Panc1 (cell line): ENCODE results near the gene SLC29A2. TPM values are rescaled to one million over a fixed set of nuclear protein-coding genes. Genes with fewer than 3 reads are reported as not detected.

ENCODE experiments used
- ATAC-seq: fragments of 200-7000 bp; cut with Tn5 transposase; 2 replicates; pipeline ENCODE4 v1.9.1; 2020; ENCODE audit warnings: mild to moderate bottlenecking, moderate library complexity
- BruUV-seq: library from RNA; stranded (reverse); fragments of 400-500 nt; replicated peaks from 2 replicates; lab custom pipeline; 2021; lab: Mats Ljungman, UMichigan
- CTCF ChIA-PET: fragments of 300-600 bp; sonication (Branson Sonifier 250); formaldehyde crosslinking; loops from one replicate; lab custom pipeline; 2022; ENCODE audit warnings: antibody characterized with exemption; lab: Charles Lee
- POLR2A ChIA-PET: fragments of 300-600 bp; sonication (Branson Sonifier 250); formaldehyde crosslinking; loops from one replicate; lab custom pipeline; 2022; ENCODE audit warnings: antibody characterized with exemption; lab: Charles Lee
- DNase-seq: peaks from one replicate; pipeline ENCODE4 v3.0.0-alpha.2; 2010; ENCODE audit warnings: low read depth, low spot score
- H3K27ac ChIP-seq: 2 replicates; pipeline ENCODE4 v1.5.1; 2011; ENCODE audit warnings: mild to moderate bottlenecking, low read length, inconsistent platforms
- H3K27me3 ChIP-seq: fragments of 200-500 bp; sonication (Bioruptor generic); 2 replicates; pipeline ENCODE4 v1.6.0; 2014; ENCODE audit warnings: low read length, inconsistent platforms; ENCODE audit not compliant: control insufficient read depth, insufficient read depth
- H3K36me3 ChIP-seq: fragments of 200-500 bp; sonication (Bioruptor generic); 2 replicates; pipeline ENCODE4 v1.5.1; 2014; ENCODE audit warnings: inconsistent platforms, mild to moderate bottlenecking, low read length, moderate library complexity; ENCODE audit not compliant: control insufficient read depth, insufficient read depth
- H3K4me1 ChIP-seq: 2 replicates; pipeline ENCODE4 v1.5.1; 2011; ENCODE audit warnings: inconsistent platforms, mild to moderate bottlenecking, low read length, moderate library complexity; ENCODE audit not compliant: control insufficient read depth, insufficient read depth
- H3K4me3 ChIP-seq, 2 experiments: 2 replicates each; pipeline ENCODE4 v1.5.1; 2011 to 2012; ENCODE audit warnings: low read depth in 2 of 2, low read length in 2 of 2, mild to moderate bottlenecking in 2 of 2, inconsistent platforms in 1 of 2, moderate library complexity in 1 of 2
- H3K9me3 ChIP-seq: fragments of 200-500 bp; sonication (Bioruptor generic); 2 replicates; pipeline ENCODE4 v1.5.1; 2014; ENCODE audit warnings: low read depth, mild to moderate bottlenecking, inconsistent platforms, low read length, moderate library complexity; ENCODE audit not compliant: control insufficient read depth, insufficient read depth
- CTCF ChIP-seq: fragments of 450-650 bp; IDR thresholded peaks from 2 replicates; pipeline ENCODE4 v1.5.1; 2017; ENCODE audit warnings: mild to moderate bottlenecking
- POLR2AphosphoS5 ChIP-seq: IDR thresholded peaks from 2 replicates; pipeline ENCODE4 v1.6.1; 2012; ENCODE audit warnings: mild to moderate bottlenecking, low read depth, low read length, moderate library complexity
- REST ChIP-seq, 2 experiments: IDR thresholded peaks; 2 replicates each; pipeline ENCODE4 v1.6.1; 2011 to 2012; ENCODE audit warnings: low read depth in 2 of 2, control low read depth in 1 of 2, low read length in 1 of 2, mild to moderate bottlenecking in 1 of 2, moderate library complexity in 1 of 2; ENCODE audit not compliant: insufficient read depth in 1 of 2
- SIN3A ChIP-seq: IDR thresholded peaks from 2 replicates; pipeline ENCODE4 v1.6.1; 2012; ENCODE audit warnings: low read depth, mild to moderate bottlenecking, low read length, moderate library complexity, borderline replicate concordance; ENCODE audit not compliant: insufficient read depth
- TCF7L2 ChIP-seq: IDR thresholded peaks from 2 replicates; pipeline ENCODE4 v1.6.1; 2011; ENCODE audit warnings: mild to moderate bottlenecking, low read depth, low read length, inconsistent platforms
- in situ Hi-C: cut with HindIII; loops from 2 replicates; pipeline ENCODE4 v1.10.0; 2016; ENCODE audit warnings: low sequenced_read_pairs, low pct_unique_long_range_greater_than_20kb
- intact Hi-C: fragments of 100-400 bp; cut with micrococcal nuclease; formaldehyde crosslinking; loops from one replicate; pipeline ENCODE4 v1.10.0; 2022; ENCODE audit not compliant: unreplicated experiment
- total RNA-seq: library from RNA; stranded (reverse); gene quantifications from one replicate; pipeline ENCODE4 v1.2.1, GENCODE V29; 2021; ENCODE audit not compliant: unreplicated experiment

Gene SLC29A2
- total RNA-seq, 1 experiment from 2014 or later: 28.3 TPM

DNA sequence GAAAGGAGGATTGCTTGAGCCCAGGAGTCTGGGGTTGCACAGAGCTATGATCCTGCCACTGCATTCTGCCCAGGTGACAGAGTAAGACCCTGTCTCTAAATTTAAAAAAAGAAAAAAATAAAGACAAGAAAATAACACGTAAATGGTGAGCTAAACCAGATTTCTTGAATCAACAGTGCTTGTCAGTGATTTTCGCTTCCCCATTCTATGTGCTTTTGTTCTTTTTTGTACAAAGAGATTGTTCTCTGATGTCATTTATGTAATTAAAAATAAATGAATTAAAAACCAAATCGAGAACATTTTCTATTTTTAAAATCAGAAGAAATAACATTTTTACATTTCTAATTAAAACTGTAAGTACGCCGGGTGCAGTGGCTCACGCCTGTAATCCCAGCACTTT is 19.8 kb upstream of the SLC29A2 start:
- Histone ChIP-seq H3K27ac (no peak overlapping the region), H3K4me3 (no peak overlapping the region), H3K27me3 (no peaks in the 10 kb centered on the region), H3K9me3 (no peaks in the 10 kb centered on the region), H3K36me3 (no peaks in the 10 kb centered on the region), H3K4me1 (0 out of 2 replicates have a peak, but pooled peaks cover 2% of the 10 kb centered on the region)
- in situ Hi-C loops: no loop called here
- intact Hi-C loops: no loop called here
- no peak for TF ChIP-seq SIN3A
- TF ChIP-seq CTCF: no peak
- no peak for TF ChIP-seq TCF7L2
- no peak for TF ChIP-seq REST (IDR thresholded peaks at IDR 0.05; ENCODE audit: insufficient read depth in 1 of 2, low read depth in 2 of 2, low read length in 1 of 2)
- TF ChIP-seq POLR2AphosphoS5: no peak
- ATAC-seq: no peak
- no peak for DNase-seq
- BruUV-seq: no TSS peak
- CTCF ChIA-PET: interaction anchor here (0.6 kb wide), 1 partner anchor 41 kb away, joined by 5 read pairs; no protein-coding TSS in a partner anchor
- POLR2A ChIA-PET: interaction anchor here (0.6 kb wide), 1 partner anchor 603 kb away, joined by 8 read pairs; no protein-coding TSS in a partner anchor

DNA sequence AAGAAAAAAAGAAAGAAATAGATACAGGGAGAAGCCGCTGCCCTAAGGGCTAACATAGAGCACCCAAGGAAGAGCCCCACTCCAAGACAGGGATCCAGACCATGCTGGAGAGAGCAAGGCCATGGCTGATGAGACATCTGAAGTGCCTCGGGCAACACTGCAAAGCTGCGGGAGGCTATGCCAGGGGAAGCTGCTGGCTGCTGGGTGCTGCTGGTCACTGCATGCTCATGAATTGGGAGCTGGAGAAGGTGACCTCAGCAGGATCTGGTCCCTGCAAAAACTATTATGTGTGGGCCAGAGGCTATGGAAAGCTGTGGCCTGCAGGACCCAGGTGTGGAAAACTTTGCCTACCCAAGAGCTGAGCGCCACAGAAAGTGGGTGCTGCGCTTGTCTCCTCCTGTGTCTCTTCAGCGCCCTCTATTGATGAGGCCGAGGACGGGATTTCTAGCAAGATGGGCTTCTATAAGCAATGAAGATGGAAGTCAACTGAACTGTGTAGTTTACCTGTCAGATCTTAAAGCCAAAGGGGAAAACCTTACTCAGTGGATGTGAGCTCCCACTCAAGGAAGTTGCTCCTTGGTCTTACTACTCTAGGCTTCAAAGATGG is 17.3 kb upstream of the SLC29A2 start:
- Histone ChIP-seq H3K4me3 (no peak overlapping the region), H3K36me3 (no peaks in the 10 kb centered on the region), H3K4me1 (0 out of 2 replicates have a peak, but pooled peaks cover 5% of the 10 kb centered on the region), H3K27ac (no peak overlapping the region), H3K9me3 (no peaks in the 10 kb centered on the region), H3K27me3 (no peaks in the 10 kb centered on the region)
- no peak for TF ChIP-seq POLR2AphosphoS5
- no peak for TF ChIP-seq REST (IDR thresholded peaks at IDR 0.05; ENCODE audit: insufficient read depth in 1 of 2, low read depth in 2 of 2, low read length in 1 of 2)
- peak; percentile 95 for TF ChIP-seq CTCF
- POLR2A ChIA-PET: interaction anchor here (0.7 kb wide), 1 partner anchor 36 kb away, joined by 7 read pairs; no protein-coding TSS in a partner anchor
- in situ Hi-C loops (no loop called here), intact Hi-C loops (no loop called here)
- DNase-seq (no peak), ATAC-seq (peak; percentile 71)
- no TSS peak for BruUV-seq
- CTCF ChIA-PET: interaction anchor here (0.6 to 1.7 kb wide), 9 partner anchors 9 to 718 kb away, joined by 3 to 9 read pairs (median 4); no protein-coding TSS in a partner anchor
